Right lung (tissue), 5 donors: ENCODE measurements around the gene ARHGEF4. TPM values are rescaled to one million over a fixed set of nuclear protein-coding genes. Genes with fewer than 3 reads are reported as not detected.

Experiments used
- DNase-seq, 2 donors: peaks; one replicate each; pipeline ENCODE4 v3.0.0-alpha.2; 2013
- polyA plus RNA-seq, 5 donors: library from polyadenylated mRNA; unstranded; fragments of 120-200 nt; gene quantifications; one replicate each; pipeline versions ENCODE4 v1.2.1 to v1.2.3, GENCODE V29; 2013; ENCODE audit warnings: inconsistent platforms in 1 of 5, low replicate concordance in 1 of 5; ENCODE audit not compliant: insufficient read length in 5 of 5, insufficient read depth in 1 of 5

ARHGEF4 gene
- polyA plus RNA-seq, 5 donors: 2.0 to 4.1 (median 2.7) TPM

DNA sequence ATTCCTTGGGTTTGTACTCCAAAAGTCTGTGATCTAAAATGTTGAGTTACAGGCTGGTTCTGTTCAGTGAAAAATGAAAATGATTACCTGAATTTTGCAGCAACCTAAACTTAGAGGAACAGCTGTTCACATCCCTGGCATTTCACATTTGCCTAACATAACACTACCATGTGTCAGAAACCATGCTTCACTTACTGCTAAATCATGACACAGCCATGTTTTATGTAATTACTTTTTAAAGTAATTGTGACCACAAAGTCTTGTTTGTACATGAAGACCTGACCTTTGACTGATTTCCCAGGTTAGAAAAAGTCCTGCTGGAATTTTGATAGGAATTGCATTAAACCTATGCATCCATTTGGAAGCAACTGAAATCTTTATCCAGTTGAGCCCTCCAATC, 177.4 kb downstream of the ARHGEF4 start:
- DNase-seq: no peak

DNA sequence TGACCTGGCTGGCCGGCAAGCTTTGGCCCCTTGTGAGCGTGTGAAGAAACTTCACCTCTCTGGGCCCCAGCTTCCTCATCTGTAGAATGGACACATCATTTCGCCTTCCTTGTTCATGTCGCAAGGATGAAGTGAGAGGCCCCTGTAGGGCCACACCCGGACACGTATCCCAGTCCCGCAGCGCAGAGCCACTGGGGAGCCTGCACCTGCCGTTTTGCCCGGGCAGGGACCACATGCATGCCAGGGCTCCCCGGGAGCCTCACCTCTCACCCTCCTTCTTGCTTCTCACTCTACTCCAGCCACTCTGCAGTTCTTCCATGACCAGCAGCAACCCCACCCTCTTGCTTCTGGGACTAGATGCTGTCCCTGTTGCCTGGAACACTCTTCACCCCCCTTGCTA, 179.1 kb downstream of the ARHGEF4 start:
- DNase-seq: no peak

DNA sequence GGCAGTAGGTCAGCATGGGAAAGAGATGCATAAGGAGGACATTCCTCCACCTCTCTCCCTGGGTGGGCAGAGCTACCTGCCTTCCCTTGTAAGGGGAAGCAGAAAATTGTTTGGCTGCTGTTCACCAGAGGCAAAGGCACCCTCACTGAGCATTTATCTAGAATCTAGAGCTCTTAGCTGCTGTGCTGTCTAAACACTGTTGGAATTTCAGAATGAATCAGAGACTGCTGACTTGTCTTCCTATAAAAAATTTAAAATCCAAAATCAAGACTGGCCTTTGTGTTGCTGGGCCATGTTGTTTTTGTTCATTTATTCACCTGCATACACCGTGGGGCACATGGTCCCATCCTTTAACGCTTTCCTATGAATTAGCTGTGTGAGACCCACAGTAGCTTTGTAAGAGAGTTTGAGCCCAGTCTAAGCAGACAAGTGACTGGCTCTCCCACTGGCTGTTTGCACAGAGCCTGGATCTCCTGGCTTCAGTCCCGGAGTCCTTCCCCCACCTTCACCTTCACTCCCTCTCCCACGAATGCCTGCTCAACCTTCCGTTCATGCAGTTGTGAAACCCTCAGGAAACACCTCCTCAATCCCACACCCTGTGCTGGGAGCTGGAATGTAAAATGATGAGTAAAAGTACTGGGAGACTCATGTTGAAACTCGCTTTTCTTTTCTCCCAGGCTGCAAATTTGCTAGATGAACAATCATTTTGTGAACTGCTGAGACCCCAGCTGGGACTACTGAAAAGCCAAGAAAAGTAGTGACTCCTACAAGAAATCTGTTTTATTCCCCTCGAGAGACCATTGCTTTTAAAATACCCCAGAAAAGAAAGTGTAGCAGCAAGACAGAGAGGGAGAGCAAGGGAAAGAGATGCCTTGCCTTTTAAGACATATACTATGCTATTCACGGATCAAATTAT, 180.4 kb downstream of the ARHGEF4 start:
- DNase-seq: no peak

DNA sequence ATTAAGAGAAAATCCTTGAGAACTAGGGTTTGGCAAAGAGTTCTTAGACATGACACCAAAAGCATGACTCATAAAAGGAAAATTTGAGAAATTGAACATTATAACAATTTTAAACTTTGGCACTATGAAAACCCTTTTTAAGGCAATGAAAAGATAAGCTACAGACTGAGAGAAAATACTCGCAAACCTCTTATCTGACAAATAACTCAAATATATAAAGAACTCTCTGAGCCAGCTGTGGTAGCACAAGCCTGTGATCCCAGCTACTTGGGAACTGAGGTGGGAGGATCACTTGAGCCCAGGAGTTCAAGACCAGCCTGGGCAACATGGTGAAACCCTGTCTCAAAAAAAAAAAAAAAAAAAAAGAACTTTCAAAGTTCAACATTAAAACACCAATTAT, 186.0 kb downstream of the ARHGEF4 start:
- DNase-seq: no peak

DNA sequence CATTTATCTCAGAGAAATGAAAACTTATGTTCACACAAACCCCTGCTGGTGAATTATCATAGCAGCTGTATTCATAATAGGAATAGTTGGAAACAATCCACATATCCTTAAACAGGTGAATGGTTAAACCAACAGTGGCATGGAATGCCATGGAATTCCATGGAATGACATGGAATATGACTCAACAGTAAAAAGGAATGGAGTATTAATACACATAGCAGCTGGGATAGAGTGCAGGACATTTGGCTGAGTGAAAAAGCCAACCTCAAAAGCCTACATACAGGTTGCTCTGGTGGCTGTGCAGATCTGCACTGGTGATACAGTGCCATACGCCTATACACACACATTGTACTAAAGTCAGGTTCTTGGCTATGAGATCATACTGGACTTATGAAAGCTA, 187.0 kb downstream of the ARHGEF4 start:
- DNase-seq: no peak

DNA sequence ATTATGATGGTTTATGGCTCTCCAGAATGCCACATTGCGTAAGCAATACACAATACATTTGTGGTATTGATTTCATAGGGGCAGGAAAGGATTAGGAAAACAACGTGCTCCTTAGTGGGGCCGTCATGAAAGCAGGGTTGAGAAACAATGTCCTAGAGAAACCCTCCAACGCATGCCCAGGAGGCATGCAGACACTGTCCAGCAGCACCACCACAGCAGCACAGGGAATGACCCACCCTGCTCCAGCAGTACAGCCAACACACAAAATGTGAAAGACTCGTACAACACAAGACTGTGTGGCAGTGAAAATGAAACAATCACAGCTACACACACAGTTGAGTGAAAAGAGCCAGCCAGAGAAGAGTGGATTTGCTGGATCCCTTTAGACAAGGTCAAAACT, 190.2 kb downstream of the ARHGEF4 start:
- no peak for DNase-seq

DNA sequence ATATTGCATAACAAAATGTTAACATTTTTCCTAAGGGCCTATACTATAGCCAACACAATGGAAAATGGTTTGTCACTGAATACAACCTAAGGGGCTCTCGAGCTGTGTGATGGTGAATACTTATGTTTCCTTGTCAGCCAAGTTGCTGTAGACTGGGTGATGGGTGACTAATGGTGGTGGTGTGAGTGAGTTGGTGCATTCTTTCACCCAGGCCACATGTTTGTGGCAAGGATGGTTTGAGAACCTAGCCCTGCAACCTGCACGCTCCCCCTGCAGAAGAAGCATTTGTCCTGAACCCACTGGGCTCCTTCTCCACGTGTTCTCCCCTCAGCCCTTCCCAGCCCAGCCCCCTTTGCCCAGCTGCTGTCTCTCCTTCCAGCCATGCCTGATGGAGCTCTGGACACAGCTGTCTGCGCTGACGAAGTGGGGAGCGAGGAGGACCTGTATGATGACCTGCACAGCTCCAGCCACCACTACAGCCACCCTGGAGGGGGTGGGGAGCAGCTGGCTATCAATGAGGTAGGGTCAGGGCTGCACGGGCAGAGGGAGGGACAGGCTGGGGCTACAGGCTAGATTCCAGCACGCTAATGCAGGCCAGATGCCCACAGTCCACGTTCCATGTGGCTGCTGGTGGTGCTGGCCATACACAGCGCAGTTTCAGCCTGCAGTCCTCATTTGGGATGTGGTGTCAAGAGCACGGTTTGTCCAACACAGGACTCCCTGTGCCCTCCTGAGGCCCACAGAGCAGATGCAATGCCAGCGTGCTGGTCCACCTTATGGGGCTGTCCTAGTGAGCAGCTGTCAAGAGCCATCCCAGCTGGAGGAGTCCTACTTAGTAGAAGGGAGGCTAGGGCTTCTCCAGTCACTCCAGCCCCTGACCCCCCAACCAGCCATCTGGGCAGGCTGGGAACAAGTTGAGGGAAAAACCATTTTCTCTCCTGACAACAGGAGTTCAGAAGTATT, 191.1 kb downstream of the ARHGEF4 start:
- DNase-seq: no peak

DNA sequence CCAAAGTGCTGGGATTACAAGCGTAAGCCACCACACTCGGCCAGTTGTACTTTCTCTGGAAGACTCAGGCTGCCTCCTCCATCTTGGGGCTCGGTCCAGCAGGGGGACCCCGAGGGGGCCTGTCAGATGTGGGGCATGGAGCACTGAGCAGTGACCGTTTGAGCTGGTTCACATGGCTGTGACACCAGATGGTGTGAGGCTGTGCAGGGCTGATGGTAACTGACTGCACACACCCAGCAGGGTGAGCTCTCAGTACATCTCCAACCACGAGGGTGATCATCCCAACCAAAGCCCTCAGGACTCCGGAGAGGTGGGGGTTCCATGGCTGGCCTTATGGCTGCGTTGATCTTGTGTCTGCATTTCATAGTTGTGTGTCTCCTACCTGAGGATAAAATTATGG, 193.1 kb downstream of the ARHGEF4 start:
- DNase-seq: no peak

DNA sequence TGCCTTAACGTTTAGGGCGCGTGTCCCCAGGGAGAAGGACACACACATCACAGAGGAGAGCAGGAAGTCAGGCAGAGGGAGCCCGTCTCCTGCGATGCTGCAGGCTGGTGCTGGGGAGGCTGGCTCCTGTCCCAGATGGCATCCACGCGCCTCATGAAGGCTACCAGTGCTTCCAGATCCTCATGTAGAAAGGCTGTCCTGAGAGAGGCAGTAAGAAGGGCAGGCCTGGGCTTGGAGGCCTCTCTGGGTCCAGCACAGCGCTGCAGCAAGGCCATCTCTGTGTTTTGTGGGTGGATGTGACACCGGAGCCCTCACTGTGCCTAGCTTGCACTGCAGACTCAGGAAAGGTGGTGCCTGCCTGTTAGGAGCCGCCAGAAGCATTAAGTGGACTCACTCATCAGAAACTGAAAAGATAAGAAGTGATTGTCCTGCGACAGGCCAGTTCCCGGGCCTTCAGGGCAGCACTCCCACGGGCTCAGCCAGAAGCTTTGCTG, 193.8 kb downstream of the ARHGEF4 start:
- DNase-seq: no peak

DNA sequence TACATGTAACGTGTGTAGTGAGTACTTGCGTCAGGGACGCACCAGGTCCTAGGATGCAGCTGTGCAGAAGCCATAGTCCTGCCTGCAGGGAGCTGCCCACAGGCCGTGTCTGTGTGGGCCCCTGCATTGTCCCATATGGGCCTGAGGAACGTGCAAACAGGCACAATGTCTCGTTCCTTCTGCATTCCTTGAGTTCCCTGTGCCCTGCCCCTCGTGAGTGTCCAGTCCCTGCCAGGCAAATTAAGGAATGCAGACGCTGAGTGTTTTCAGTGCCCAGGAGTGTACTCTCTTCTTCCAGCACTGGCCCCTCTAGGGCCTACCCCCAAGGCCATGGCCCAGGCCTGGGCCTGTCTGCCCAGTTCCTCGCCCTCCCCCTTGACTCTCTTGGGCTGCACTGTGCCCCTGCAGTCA, 194.7 kb downstream of the ARHGEF4 start:
- DNase-seq: no peak

DNA sequence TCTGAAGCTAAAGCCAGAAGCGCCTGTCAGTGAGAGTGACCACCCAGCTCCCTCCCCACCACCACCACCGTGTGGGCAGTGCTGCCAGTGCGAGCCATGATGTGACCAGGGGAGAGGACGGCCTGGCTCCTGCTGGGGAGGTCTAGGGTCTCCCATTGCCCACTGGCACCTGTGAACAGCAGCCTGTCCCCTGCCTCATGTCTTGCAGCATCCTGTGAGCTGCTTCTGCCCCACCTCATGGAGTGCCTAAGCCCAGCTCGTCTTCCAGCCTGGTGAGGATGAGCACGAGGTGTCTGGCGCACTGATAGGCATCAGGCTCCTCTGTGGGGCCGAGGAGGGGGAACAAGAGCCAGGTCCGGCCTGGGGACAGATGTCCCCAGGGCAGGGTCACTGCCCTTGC, 195.2 kb downstream of the ARHGEF4 start:
- DNase-seq: no peak

DNA sequence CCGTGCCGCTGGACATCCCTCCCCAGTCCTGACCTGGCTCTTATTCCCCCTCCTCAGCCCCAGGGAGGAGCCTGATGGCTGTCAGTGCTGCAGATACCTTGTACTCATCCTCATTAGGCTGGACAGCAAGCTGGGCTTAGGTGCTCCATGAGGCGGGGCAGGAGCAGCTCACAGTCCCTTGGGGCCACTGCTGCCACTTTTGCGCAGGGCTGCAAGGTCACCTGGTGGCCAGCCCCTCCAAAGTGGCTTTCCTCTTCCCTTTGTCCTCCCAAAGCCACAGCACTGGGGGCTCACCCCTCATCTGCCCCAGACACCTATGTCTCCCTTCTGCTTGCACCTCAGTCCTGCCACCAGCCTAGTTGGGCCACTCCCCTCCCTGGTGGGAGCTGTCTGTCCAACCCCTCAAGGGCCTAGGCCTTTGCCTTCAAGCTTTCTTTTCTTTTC, 195.7 kb downstream of the ARHGEF4 start:
- DNase-seq: no peak

DNA sequence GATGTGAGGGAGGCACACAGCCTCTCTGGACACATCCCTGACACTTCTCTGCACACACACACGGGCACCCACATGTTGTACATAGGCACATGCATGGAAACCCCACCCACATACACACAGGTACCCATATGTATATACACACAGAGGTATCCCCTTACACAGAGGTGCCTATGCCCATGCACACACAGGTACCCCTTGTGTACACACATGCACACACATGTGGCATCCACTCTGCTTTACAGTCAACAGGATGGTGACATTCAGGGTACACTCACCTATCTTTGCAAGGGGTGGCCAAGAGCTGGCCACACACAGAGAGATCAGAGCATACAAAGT, 197.0 kb downstream of the ARHGEF4 start:
- no peak for DNase-seq

DNA sequence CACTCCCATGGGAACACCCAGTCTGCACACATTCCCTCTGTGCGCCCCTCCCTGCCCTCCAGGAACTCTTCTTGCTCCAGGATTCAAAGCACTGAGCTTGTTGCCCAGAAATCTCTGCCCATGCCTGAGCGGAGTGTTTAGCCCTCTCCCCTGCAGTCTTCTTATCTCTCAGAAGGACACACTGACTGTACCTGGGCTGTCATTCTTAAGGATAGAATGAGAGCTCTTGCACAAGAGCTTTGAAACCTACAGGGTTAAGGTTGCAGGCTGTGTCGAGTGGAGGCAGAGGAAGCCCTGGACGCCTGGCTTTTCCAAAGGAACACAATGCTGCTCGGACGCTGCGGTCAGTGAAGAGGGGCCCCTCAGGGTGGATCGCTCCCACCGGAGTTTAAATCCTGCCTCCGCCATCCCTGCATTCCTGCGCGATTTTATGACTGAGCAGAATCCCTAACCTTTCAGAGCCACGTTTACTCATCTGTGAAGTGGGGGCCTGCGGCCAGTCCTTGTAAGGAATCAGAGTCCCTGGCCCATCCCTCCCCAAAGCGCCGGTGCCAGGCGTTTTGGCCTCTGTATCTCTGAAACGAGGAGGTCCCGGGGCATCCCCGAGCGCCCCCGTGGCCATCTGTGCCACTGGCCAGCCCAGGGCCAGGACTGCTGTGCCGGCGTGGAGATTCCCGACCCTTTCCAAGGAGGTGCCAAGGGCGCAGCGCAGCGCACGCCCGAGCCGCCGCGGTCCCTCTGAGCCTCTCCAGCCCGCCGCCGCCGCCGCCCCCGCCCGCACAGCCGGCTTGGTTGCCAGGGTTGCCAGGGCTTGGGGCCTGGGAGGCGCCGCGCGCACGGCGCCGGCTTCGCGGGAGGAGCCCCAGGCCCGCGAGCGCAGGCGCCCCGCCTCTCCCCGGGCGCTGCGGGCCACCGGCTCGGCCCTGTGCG, 197.7 kb downstream of the ARHGEF4 start:
- DNase-seq: no peak

DNA sequence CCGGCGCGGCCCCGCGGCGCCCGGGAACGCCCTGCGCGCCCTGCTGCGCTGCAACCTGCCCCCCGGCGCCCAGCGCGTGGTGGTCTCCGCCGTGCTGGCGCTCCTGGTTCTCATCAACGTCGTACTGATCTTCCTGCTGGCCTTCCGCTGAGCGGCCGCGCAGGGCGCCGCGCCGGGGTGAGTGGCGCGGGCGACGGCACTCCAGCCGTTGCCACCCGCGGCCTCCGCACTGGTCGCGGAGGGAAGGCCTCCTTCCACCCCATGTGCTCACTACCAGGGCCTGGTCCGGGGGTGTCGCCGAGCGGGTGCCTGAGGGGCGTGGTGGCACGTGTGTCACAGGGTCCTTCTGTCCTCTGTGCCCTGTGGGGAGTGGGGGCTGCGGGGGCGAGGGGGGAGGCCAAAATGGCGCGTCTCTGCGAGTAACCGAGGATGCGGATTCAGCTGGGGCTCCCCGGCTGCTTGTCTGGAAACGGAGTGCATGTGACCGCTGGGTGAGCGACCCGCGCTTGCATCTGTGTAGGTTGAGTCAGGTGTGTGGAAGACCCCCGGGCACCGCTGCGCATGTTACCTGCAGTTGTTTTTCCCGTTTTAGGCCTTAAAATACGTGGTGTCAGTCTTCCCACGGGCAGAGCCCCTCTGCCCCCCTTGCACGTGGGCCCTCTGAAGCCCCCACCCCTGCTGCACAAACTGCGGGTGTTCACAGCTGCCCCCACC, 198.6 kb downstream of the ARHGEF4 start:
- DNase-seq: no peak

DNA sequence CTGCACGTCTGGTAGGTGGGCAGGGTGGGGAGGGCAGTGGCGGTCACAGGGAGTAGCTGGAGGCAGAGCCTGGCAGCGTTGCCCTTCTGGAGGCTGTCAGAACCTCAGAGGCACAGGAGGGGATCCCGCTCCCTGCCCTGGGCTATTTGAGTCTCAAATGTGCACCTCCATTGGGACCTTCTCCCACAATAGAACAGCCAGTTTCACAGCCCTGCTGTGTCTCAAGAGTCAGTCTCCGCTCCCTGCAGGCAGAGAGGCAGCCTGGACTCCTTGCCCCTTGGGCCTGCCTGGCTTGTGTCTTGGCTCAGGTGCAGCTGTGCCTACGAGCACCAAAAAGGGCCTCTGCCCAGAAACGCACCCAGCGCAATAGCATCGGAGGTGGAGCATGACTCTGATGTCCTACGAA, 199.1 kb downstream of the ARHGEF4 start:
- no peak for DNase-seq

DNA sequence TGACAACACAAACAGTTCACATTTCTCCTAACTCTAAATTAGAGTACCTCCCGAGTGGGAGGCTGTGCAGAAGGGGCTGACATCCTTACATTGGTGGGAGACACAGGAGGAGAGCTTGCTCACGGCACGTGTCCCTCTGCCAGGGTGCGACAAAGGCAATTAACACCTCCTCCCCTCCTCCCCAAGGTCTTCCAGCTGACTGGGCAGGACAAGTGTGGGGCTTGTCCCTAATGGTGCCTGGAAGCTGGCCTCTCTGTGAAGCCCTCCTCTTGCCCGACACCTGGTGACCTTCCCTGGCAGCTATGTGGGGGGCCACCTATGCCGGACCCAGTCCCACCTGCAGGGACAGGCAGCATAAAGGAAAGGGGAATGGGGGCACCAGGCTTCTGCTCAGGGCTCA, 199.6 kb downstream of the ARHGEF4 start:
- no peak for DNase-seq

DNA sequence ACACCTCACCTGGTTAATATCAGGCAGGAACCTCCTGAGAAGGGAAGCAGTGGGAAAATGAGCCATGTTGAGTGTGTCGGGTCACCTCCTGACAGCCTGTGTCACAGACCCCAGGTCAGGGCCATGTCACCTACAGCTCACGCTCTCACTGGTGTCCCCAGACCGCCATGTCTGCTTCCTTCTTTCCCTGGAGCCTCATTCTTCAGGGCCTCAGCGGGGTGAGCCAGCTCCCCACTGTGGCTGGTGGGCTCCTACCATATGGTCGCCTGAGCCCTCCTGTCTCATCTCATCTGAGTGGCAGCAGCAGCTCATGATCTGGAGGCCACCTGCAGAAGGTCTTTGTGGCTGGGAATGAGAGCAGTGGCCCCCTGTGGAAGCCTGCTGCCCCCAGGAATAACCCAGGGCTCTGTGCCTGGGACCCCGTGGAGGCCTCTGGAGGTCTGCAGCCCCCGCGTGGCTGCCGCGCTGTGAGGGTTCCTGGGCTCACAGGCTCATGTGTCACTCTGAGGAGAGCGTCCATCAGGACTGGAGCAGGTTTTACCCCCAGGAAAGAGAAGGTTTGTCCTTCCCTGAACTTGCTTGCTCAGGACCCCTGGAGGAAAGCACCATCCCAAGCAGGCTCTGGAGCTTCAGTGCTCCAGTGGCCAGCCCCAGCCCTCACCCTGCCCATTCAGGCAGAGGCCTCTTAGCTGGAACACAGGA, 200.1 kb downstream of the ARHGEF4 start:
- DNase-seq: no peak

DNA sequence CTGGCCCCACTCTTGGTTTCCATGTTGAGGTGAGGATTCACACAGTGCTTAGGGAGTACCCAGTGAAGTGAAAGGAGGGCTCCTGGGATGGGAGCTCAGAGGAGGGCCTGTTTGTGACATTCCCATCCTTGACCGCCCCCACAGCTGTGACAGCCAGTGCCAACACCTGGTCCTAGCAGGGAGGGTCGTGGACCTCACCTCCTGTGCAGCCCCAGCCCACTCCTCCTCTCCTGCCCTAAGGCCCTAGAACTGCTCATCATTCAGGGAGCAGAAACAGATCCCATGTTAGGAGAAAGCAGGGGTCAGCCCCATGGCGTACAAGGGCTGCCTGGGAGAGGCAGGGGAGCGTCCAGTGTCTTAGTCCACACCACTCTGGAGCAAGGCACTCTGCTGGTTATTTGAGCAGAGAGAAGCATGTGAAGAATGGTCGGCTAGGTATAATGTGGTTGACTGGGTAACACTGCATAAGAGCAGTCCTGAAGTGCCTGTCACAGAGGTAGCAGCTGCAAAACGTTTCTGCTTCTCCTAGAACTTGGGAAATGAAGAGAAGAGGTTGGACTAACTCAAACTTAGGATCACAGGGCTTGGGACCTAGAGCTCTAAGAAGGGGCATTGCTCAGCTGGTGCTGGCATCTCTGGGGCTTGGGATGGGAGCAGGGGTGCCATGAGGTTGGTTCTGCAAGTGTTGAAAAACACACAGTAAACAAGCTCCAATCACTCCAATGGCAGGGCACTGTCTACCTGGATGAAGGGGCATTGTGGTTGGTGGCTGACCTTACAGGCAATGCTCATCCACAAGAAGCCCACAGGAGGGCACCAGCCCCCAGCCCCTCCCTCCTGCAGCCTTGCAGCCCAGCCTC, 200.9 kb downstream of the ARHGEF4 start:
- DNase-seq: no peak
